Activated T-helper 2 cell treated with anti-CD3 and anti-CD28 coated beads, Interferon-gamma antibody, Interleukin-2, Interleukin-4, amounts not matched to agents 10 μg/mL and 5 μg/mL and 100 μg/mL, durations not matched to agents 14 hours and 24 hours and 36 hours (primary cell): Measurements from ENCODE around the gene ADAMTS18. TPM values are rescaled to one million over a fixed set of nuclear protein-coding genes. Genes with fewer than 3 reads are reported as not detected.

Experiments used
- DNase-seq: peaks from one replicate; pipeline ENCODE4 v3.0.0; 2021; ENCODE audit warnings: low spot score
- H3K27ac Mint-ChIP-seq: one replicate; pipeline ENCODE4 v1.8.0; 2021; ENCODE audit warnings: mixed read lengths
- H3K27me3 Mint-ChIP-seq: one replicate; pipeline ENCODE4 v1.8.0; 2021; ENCODE audit warnings: low read depth, mixed read lengths
- H3K36me3 Mint-ChIP-seq: one replicate; pipeline ENCODE4 v1.8.0; 2021; ENCODE audit warnings: low read depth, mixed read lengths
- H3K4me1 Mint-ChIP-seq: one replicate; pipeline ENCODE4 v1.8.0; 2021; ENCODE audit warnings: low read depth, mixed read lengths
- H3K4me3 Mint-ChIP-seq: one replicate; pipeline ENCODE4 v1.8.0; 2021; ENCODE audit warnings: low read depth, mild to moderate bottlenecking, moderate library complexity, mixed read lengths
- H3K9me3 Mint-ChIP-seq: one replicate; pipeline ENCODE4 v1.8.0; 2021; ENCODE audit warnings: mixed read lengths
- intact Hi-C: fragments of 100-400 bp; cut with micrococcal nuclease; formaldehyde crosslinking; loops from one replicate; pipeline ENCODE4 v1.15.1; 2023
- total RNA-seq: library from RNA; stranded (reverse); gene quantifications from 2 replicates; pipeline ENCODE4 v1.2.3, GENCODE V29; 2022

The ADAMTS18 gene
- total RNA-seq, 1 donor from 2014 or later, result not detected

DNA sequence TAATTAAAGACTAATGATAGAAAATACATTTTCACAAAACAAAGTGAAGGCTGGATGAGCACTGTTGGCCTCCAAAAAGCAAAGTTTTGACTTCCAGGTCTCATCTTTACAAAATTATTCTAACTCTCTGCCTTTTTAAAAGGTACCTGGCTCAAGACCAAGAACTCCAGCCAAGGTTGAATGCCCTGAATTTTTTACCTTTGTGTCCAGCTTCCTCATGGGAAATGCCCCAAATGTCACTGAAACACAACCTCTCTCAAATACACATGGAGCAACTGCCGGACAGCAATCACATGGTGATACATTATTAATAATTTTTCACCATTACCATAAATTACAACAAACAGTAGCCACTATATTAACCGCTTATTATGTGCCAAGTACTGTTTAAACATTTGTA is 32.2 kb downstream of the ADAMTS18 start:
- Mint-ChIP-seq H3K4me1 (no peaks in the 10 kb centered on the region), H3K4me3 (no peak overlapping the region), H3K36me3 (no peaks in the 10 kb centered on the region), H3K27ac (no peak overlapping the region), H3K27me3 (peaks cover 14% of the 10 kb centered on the region), H3K9me3 (peaks cover 4% of the 10 kb centered on the region)
- intact Hi-C loops, result no loop called here
- DNase-seq, result no peak

DNA sequence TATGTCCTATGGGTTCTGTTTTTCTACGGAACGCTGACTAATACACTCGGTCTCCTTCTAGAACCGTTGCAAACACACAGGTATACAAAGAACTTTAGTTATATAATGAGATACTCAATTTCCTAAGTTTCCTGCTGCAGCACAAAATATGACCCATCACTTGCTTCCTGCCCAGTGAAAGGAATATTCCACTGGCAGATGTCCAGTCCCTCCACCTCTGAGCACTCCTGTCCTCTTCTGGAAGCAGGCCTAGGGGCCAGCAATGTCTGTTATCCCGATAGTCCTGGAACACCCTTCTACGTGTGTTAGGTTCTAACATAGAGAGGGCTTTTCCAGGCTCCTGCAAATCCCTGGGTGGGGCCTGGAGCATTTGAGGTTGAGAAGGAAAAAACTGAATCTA is 32.7 kb downstream of the ADAMTS18 start:
- intact Hi-C loops, result no loop called here
- no peaks in the 10 kb centered on the region for H3K36me3 Mint-ChIP-seq
- peaks cover 1% of the 10 kb centered on the region for H3K9me3 Mint-ChIP-seq
- H3K27ac Mint-ChIP-seq, result no peak overlapping the region
- no peak overlapping the region for H3K4me3 Mint-ChIP-seq
- H3K4me1 Mint-ChIP-seq, result no peaks in the 10 kb centered on the region
- peaks cover 14% of the 10 kb centered on the region for H3K27me3 Mint-ChIP-seq
- no peak for DNase-seq

DNA sequence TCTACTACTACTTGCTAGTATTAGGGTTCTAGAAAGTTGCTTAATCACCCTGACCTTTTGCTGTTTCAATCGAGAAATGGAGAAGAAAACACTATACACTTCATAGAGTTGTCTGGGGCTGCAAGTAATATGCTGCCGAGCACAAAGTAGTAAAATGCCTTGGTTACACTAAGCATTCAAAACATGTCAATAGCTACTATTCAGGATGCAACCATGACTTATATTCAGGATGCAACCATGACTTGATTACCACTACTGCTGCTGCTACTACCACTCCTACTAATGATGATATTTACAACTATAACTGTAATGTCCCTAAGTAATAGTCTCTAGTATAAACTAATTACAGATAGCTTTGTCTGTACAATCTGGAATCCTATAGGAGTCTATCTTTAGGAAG is 35.3 kb downstream of the ADAMTS18 start:
- peaks cover 9% of the 10 kb centered on the region for H3K27me3 Mint-ChIP-seq
- H3K4me3 Mint-ChIP-seq, result no peak overlapping the region
- no peaks in the 10 kb centered on the region for H3K9me3 Mint-ChIP-seq
- intact Hi-C loops, result no loop called here
- no peaks in the 10 kb centered on the region for H3K36me3 Mint-ChIP-seq
- no peak overlapping the region for H3K27ac Mint-ChIP-seq
- DNase-seq, result no peak
- H3K4me1 Mint-ChIP-seq, result no peaks in the 10 kb centered on the region

DNA sequence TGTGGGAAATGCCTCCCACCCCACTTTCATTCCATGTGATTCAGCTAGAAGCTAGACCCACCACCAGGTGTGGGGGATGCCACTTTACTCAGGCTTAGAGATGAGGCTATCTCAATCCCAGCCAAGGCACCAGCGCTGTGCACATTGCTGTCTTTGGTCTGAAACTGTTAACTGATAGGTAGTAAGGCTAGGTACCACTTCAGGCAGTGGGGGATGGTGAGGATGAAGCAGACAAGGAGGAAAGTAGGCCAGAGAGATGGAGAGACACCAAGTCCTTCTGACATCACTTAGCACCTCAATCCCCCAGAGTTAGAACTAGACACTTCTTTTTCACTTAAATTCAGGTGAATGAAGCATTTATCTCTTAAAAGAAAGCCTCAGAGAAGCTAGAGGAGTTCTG is 35.8 kb downstream of the ADAMTS18 start:
- H3K4me1 Mint-ChIP-seq, result no peaks in the 10 kb centered on the region
- DNase-seq, result no peak
- no peaks in the 10 kb centered on the region for H3K36me3 Mint-ChIP-seq
- peaks cover 5% of the 10 kb centered on the region for H3K27me3 Mint-ChIP-seq
- intact Hi-C loops, result no loop called here
- no peaks in the 10 kb centered on the region for H3K9me3 Mint-ChIP-seq
- no peak overlapping the region for H3K4me3 Mint-ChIP-seq
- H3K27ac Mint-ChIP-seq, result no peak overlapping the region

DNA sequence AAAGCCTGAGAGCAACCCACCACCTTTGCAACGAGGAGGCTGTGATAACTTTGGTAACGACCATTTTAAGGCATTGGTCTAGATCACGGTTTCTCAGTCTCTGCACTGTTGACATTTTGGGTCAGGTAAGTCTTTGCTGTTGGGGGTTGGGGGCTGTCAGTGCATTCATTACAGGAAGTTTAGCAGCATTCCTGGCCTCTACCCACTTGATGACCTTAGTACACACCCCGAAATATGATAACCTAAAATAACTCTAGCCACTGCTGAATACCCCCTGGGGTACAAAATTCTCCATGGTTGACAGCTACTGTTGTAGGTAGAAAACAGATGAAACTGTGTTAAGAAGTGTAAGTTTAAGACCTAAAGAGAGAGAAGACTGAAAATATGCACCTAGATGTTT is 36.3 kb downstream of the ADAMTS18 start:
- no peaks in the 10 kb centered on the region for H3K9me3 Mint-ChIP-seq
- H3K27ac Mint-ChIP-seq, result no peak overlapping the region

DNA sequence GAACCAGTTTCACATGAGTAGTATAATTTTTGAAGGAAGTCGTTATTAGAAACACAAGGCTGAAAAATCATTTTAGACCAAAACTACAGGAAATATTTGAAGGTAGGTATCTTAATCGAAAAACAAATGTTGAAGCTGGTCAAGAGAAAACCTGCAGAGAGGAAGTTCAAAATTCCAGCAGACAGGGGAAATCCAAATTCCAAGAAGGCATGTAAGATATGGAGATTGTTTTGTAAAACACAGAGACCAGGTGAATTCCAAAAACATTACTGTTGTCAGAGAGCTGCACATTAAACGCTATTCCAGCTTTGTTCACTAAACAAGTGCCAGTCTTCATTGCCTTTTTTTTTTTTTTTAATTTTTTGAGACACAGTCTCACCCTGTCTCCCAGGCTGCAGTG is 38.4 kb downstream of the ADAMTS18 start:
- H3K4me1 Mint-ChIP-seq, result no peaks in the 10 kb centered on the region
- intact Hi-C loops, result no loop called here
- H3K27me3 Mint-ChIP-seq, result no peaks in the 10 kb centered on the region
- H3K36me3 Mint-ChIP-seq, result no peaks in the 10 kb centered on the region
- no peaks in the 10 kb centered on the region for H3K9me3 Mint-ChIP-seq
- DNase-seq, result no peak
- H3K27ac Mint-ChIP-seq, result no peak overlapping the region
- H3K4me3 Mint-ChIP-seq, result no peak overlapping the region

More for the DNA sequence above, 36.3 kb downstream of the ADAMTS18 start:
- Mint-ChIP-seq H3K36me3 (no peaks in the 10 kb centered on the region), H3K4me1 (no peaks in the 10 kb centered on the region), H3K4me3 (no peak overlapping the region), H3K27me3 (peaks cover 2% of the 10 kb centered on the region)
- DNase-seq, result no peak
- intact Hi-C loops, result no loop called here

DNA sequence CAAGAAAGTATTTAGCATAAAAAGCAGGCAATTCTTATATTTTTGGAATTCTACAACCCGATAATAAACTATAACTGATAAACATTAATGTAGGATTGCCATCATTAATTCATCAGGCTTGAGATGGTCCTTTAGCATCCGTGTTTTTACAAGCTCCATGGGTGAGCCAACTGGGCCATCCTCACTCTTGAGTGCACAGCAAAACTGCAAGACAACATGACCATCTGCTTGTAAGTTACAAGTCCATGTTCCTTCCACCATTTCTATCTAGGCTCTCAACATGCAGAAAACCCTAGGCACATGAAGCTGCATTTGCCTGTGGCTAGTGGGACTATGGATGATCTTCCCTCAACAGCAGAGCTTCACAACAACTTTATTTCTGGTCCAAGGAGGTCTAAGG is 40.1 kb downstream of the ADAMTS18 start:
- Mint-ChIP-seq H3K27me3 (no peaks in the 10 kb centered on the region), H3K4me3 (no peak overlapping the region), H3K27ac (no peak overlapping the region), H3K9me3 (no peaks in the 10 kb centered on the region), H3K4me1 (no peaks in the 10 kb centered on the region), H3K36me3 (no peaks in the 10 kb centered on the region)
- intact Hi-C loops, result no loop called here
- no peak for DNase-seq

DNA sequence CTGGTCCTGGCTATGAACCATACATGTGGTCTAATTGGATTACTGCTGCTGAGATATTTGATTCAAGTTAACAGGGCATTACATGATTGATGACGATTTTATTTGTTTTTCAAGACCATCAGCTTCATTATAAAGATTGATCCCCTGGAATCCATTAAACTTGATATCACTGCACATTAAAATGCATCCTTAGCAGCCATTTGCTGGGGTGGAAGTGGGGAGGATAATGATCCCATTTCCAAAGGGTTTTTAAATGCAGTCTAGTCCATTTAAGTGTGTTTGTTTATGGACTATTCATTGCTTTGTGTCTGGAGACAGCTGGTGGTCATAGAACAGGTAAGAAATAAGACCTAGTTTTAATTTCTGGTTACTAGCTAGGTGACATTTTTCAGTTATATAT is 40.9 kb downstream of the ADAMTS18 start:
- Mint-ChIP-seq H3K36me3 (no peaks in the 10 kb centered on the region), H3K9me3 (no peaks in the 10 kb centered on the region), H3K27me3 (no peaks in the 10 kb centered on the region), H3K4me3 (no peak overlapping the region), H3K27ac (no peak overlapping the region), H3K4me1 (no peaks in the 10 kb centered on the region)
- intact Hi-C loops, result no loop called here
- no peak for DNase-seq

DNA sequence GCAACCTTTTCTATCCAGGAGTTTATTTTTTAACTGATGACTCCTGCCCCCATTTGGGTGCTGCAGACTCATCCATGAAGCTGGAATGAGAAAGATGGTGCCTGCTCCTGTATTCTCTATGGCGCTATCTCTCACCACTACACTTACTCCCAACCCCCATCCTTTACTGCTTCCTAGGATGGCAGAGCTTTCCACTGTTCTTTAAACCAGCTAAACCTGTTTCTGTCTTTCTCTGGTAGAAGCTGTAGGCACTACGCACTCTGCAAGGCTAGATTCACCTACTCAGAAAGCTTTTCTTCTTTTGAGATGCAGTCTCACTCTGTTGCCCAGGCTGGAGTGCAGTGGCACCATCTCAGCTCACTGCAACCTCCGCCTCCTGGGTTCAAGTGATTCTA is 47.0 kb downstream of the ADAMTS18 start:
- H3K27ac Mint-ChIP-seq, result no peak overlapping the region
- no peaks in the 10 kb centered on the region for H3K4me1 Mint-ChIP-seq
- no peaks in the 10 kb centered on the region for H3K36me3 Mint-ChIP-seq
- H3K4me3 Mint-ChIP-seq, result no peak overlapping the region
- H3K27me3 Mint-ChIP-seq, result peaks cover 1% of the 10 kb centered on the region
- no peaks in the 10 kb centered on the region for H3K9me3 Mint-ChIP-seq
- DNase-seq, result no peak
- intact Hi-C loops, result no loop called here

DNA sequence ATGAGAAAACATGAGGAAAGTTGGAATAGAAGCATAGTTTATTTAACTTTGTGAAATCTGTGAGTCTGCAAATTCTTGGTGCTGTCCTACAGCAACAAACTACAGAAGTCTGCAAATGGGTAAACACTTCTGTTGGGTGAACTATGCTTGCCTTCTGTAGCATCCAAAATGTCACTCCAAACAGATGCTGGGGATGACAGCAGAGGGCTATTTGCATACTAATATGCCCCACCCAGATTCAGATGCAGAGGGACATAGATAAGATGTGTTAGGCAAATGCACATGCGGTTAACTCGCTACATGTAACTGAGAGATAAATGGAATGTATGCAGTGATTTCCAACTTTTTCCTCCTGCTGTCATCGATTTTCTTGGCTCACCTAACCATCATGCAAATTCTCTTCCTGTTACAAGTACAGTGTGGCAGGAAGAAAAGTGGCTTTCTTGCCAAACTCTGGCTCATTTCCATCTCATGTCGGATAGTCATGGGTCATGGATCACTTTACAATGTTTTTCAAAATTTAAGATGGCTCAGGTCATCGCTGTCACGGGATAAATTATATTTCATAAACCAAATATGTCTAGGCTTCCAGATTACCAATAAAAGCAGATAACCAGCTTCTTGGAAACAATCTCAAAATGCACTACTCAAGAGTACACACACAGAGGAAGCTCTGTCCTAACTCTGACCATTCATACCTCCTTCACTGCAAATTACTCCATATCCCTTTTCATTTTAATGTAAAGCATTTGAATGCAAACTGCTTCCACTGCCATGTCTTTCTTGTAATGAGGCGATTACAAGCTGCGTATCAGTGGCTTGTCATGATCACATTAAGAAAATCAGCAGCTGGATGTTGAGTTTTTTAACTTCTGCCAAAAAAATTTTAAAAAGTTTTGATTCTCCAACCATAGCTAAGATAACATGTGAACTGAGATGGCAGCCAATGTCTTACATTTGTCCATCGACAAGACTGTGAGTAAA is 47.7 kb downstream of the ADAMTS18 start:
- intact Hi-C loops, result no loop called here
- DNase-seq, result no peak
- Mint-ChIP-seq H3K9me3 (no peaks in the 10 kb centered on the region), H3K27ac (no peak overlapping the region), H3K4me1 (no peaks in the 10 kb centered on the region), H3K36me3 (no peaks in the 10 kb centered on the region), H3K27me3 (peaks cover 1% of the 10 kb centered on the region), H3K4me3 (no peak overlapping the region)

DNA sequence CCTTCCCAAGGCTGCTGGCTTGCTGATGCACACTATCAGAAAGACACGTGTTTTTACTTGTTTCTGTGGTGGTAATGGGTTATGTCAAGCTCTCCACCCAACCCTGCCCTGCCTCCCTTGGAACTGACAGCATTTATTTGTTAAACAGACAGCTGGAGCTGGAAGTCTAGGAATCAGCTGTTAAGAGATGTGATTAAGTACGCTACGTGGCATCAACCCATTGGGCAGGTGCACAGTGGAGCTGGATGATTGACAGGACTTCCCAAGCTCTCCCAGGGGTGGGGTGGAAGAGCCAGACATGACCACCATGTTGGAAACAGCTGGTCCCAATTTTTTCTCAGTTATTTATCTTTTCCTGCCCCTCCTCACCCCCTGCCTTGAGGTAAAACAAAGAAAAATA is 49.4 kb downstream of the ADAMTS18 start:
- no peak for DNase-seq
- intact Hi-C loops, result no loop called here
- Mint-ChIP-seq H3K4me3 (no peak overlapping the region), H3K27ac (no peak overlapping the region), H3K27me3 (peaks cover 1% of the 10 kb centered on the region), H3K9me3 (no peaks in the 10 kb centered on the region), H3K36me3 (no peaks in the 10 kb centered on the region), H3K4me1 (no peaks in the 10 kb centered on the region)

DNA sequence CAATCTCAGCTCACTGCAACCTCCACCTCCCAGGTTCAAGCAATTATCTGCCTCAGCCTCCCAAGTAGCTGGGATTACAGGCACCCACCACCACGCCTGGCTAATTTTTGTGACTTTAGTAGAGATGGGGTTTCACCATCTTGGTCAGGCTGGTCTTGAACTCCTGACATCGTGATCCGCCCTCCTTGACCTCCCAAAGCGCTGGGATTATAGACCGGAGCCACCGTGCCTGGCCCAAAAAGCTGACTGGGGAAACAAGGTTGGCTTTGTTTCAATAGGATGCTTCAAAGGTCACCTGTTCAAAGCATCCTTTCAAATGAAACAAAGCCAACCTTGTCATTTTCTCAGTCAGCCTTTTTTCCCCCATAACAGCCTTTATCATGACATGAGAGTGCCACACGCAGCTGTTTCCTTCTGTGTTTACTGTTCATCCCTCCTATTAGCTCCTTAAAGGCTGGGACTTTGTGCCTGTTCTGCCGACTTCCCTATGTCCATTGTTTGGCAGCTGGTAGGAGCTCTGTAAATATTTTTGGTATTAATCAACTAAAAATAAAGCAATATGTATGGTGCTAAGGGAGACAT is 51.1 kb downstream of the ADAMTS18 start:
- no peaks in the 10 kb centered on the region for H3K36me3 Mint-ChIP-seq
- H3K27ac Mint-ChIP-seq, result no peak overlapping the region
- intact Hi-C loops, result no loop called here
- H3K4me3 Mint-ChIP-seq, result no peak overlapping the region
- DNase-seq, result no peak
- peaks cover 1% of the 10 kb centered on the region for H3K27me3 Mint-ChIP-seq
- H3K9me3 Mint-ChIP-seq, result no peaks in the 10 kb centered on the region
- no peaks in the 10 kb centered on the region for H3K4me1 Mint-ChIP-seq

DNA sequence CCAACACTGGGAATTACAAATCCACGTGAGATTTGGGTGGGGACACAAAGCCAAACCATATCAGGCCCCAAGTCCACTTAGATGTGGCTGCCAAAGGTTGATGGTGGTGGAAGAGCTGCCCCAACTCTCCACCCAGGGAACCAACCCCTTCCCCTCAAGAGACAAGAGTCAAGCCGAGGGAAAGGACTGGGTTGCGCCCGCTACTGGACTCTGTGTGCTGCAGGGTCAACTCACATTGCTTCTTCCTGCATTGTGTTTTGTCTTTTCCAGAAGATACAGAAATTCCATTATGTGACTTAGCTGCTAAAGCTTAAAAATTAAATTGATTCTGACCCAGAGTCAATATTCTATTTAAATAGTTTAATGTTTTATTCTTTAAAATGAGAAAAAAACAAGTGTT is 58.5 kb downstream of the ADAMTS18 start:
- Mint-ChIP-seq H3K27ac (no peak overlapping the region), H3K4me3 (no peak overlapping the region), H3K27me3 (no peaks in the 10 kb centered on the region), H3K9me3 (no peaks in the 10 kb centered on the region), H3K36me3 (no peaks in the 10 kb centered on the region), H3K4me1 (no peaks in the 10 kb centered on the region)
- no peak for DNase-seq
- intact Hi-C loops, result loop anchor here (1.0 kb wide), 2 partner anchors 140 to 208 kb away; no protein-coding TSS in a partner anchor
